MM.1S (cell line): ENCODE data around the gene KANK2.

ENCODE experiments used
- EZH2 ChIP-seq: fragments of 300-600 bp; sonication (generic); optimal IDR thresholded peaks from 2 replicates; pipeline ENCODE3; 2017; ENCODE audit warnings: low read depth, mild to moderate bottlenecking, antibody characterized with exemption, low read length, mixed read lengths
- EZH2phosphoT487 ChIP-seq: fragments of 300-600 bp; sonication (generic); IDR thresholded peaks from 2 replicates; pipeline ENCODE4 v1.6.1; 2018; ENCODE audit warnings: antibody characterized with exemption, low read length
- TF ChIP-seq, protein P1 (sequence below): fragments of 300-600 bp; sonication (generic); IDR thresholded peaks from 2 replicates; pipeline ENCODE4 v1.5.1; 2016; ENCODE audit warnings: antibody characterized with exemption, low read length, mixed read lengths

DNA sequence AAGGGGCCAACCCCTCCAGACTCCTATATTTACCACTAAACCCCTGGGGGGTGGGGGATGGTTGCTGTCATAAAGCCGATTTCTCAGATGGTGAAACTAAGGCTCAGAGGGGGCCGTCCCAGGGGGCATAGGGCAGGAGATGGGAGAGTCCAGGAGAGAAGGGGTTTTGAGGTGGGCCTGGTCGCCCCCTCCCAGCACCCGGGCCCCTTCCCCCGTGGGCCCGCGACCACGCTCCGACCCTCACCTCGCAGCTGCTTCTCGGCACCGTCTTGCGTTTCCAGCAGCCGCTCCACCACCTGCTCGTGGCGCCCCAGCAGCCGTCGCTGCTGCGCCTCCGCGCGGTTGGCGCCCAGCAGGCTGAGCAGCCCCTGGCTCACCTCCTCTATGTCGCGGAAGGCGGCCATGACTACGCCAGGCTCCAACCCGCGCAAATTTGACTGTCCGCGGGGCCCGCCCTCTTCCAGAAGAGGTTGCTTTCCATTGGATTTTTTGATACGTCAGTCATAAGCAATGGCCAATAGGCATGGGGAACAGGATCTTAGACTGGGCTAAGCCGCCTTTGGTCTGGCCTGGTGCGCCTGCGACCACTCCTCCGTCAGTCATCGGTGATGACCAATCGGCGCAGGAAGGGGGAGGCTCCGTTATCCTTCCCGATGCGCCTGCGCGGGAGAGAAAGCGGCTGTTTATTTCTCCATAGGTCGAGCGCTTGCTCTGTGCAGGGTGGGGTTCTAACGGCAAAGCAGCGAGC lies 41.8 kb downstream of the KANK2 start, which contains the start of gene SPC24:
- TF ChIP-seq, protein P1, sequence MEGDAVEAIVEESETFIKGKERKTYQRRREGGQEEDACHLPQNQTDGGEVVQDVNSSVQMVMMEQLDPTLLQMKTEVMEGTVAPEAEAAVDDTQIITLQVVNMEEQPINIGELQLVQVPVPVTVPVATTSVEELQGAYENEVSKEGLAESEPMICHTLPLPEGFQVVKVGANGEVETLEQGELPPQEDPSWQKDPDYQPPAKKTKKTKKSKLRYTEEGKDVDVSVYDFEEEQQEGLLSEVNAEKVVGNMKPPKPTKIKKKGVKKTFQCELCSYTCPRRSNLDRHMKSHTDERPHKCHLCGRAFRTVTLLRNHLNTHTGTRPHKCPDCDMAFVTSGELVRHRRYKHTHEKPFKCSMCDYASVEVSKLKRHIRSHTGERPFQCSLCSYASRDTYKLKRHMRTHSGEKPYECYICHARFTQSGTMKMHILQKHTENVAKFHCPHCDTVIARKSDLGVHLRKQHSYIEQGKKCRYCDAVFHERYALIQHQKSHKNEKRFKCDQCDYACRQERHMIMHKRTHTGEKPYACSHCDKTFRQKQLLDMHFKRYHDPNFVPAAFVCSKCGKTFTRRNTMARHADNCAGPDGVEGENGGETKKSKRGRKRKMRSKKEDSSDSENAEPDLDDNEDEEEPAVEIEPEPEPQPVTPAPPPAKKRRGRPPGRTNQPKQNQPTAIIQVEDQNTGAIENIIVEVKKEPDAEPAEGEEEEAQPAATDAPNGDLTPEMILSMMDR: no peak
- TF ChIP-seq EZH2 (no peak), EZH2phosphoT487 (no peak)
